ENCODE results near the gene TMPRSS6.
A peak's percentile ranks its signal among the peaks of the same experiment; 100 is the strongest.

The TMPRSS6 gene

GRCh38 chr22:37109242-37109917 is at the start of gene TMPRSS6:
Gene TMPRSS6 (minus strand): TSS chr22:37109713. CDS start chr22:37103417, 6,296 bp downstream.
- DNase-seq = peak; percentile 91

GRCh38 chr22:37158963-37159290 is 49.4 kb upstream of the TMPRSS6 start:
- DNase-seq = no peak

- DNase-seq = no peak
Observed at GRCh38 chr22:37157516-37158285, 48.2 kb upstream of the TMPRSS6 start.

GRCh38 chr22:37156686-37157435 is 47.3 kb upstream of the TMPRSS6 start:
- no peak for DNase-seq

- DNase-seq = no peak
Observed at GRCh38 chr22:37155971-37156370, 46.5 kb upstream of the TMPRSS6 start.

GRCh38 chr22:37154925-37155712 is 45.6 kb upstream of the TMPRSS6 start:
- no peak for DNase-seq

GRCh38 chr22:37153901-37154300 is 44.4 kb upstream of the TMPRSS6 start:
- DNase-seq = no peak

GRCh38 chr22:37151401-37151800 is 41.9 kb upstream of the TMPRSS6 start:
- DNase-seq = no peak

GRCh38 chr22:37150701-37151100 is 41.2 kb upstream of the TMPRSS6 start:
- DNase-seq = no peak

GRCh38 chr22:37148742-37149665 is 39.5 kb upstream of the TMPRSS6 start:
- no peak for DNase-seq

GRCh38 chr22:37148031-37148651 is 38.6 kb upstream of the TMPRSS6 start:
- no peak for DNase-seq

- DNase-seq = no peak
Observed at GRCh38 chr22:37147186-37147990, 37.9 kb upstream of the TMPRSS6 start.

GRCh38 chr22:37146507-37147180 is 37.1 kb upstream of the TMPRSS6 start:
- no peak for DNase-seq

- DNase-seq = no peak
Observed at GRCh38 chr22:37146051-37146385, 36.5 kb upstream of the TMPRSS6 start.

- no peak for DNase-seq
Observed at GRCh38 chr22:37145180-37146050, 35.9 kb upstream of the TMPRSS6 start.

- DNase-seq = no peak
Observed at GRCh38 chr22:37144180-37144554, 34.7 kb upstream of the TMPRSS6 start.

GRCh38 chr22:37141971-37142370 is 32.5 kb upstream of the TMPRSS6 start:
- DNase-seq = no peak

- no peak for DNase-seq
Observed at GRCh38 chr22:37141476-37141875, 32.0 kb upstream of the TMPRSS6 start.

GRCh38 chr22:37140686-37141323 is 31.3 kb upstream of the TMPRSS6 start:
- no peak for DNase-seq
